B cell (primary cell): Measurements from ENCODE around the gene SYT11.

Experiments used
- EZH2 ChIP-seq: IDR thresholded peaks from 2 replicates; pipeline ENCODE4 v1.6.1; 2012; ENCODE audit warnings: borderline replicate concordance, low read depth, mild to moderate bottlenecking, moderate library complexity, low read length; ENCODE audit not compliant: insufficient read depth, poor library complexity, severe bottlenecking
- TF ChIP-seq, protein P1 (sequence below): fragments of 200-600 bp; IDR thresholded peaks from one replicate; pipeline ENCODE4 v1.8.0; 2022; ENCODE audit warnings: antibody characterized with exemption, mild to moderate bottlenecking

- TF ChIP-seq, protein P1, sequence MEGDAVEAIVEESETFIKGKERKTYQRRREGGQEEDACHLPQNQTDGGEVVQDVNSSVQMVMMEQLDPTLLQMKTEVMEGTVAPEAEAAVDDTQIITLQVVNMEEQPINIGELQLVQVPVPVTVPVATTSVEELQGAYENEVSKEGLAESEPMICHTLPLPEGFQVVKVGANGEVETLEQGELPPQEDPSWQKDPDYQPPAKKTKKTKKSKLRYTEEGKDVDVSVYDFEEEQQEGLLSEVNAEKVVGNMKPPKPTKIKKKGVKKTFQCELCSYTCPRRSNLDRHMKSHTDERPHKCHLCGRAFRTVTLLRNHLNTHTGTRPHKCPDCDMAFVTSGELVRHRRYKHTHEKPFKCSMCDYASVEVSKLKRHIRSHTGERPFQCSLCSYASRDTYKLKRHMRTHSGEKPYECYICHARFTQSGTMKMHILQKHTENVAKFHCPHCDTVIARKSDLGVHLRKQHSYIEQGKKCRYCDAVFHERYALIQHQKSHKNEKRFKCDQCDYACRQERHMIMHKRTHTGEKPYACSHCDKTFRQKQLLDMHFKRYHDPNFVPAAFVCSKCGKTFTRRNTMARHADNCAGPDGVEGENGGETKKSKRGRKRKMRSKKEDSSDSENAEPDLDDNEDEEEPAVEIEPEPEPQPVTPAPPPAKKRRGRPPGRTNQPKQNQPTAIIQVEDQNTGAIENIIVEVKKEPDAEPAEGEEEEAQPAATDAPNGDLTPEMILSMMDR: no peak
- TF ChIP-seq EZH2: no peak
These were observed 59.3 kb downstream of the SYT11 start for GRCh38 chr1:155918660-155919059.
